GM19372 (cell line): ENCODE measurements around the gene NTMT2.
"Not testable (repeated sequence)": the region's sequence is repeated elsewhere in the genome, so short reads cannot be mapped to it uniquely, and the experiment has no call there.

Experiments
- ATAC-seq: cut with Tn5 transposase; IDR thresholded peaks from one replicate; pipeline ENCODE4 v1.9.1; 2021; ENCODE audit warnings: mild to moderate bottlenecking, low read depth, moderate library complexity; ENCODE audit not compliant: unreplicated experiment

NTMT2 gene

DNA sequence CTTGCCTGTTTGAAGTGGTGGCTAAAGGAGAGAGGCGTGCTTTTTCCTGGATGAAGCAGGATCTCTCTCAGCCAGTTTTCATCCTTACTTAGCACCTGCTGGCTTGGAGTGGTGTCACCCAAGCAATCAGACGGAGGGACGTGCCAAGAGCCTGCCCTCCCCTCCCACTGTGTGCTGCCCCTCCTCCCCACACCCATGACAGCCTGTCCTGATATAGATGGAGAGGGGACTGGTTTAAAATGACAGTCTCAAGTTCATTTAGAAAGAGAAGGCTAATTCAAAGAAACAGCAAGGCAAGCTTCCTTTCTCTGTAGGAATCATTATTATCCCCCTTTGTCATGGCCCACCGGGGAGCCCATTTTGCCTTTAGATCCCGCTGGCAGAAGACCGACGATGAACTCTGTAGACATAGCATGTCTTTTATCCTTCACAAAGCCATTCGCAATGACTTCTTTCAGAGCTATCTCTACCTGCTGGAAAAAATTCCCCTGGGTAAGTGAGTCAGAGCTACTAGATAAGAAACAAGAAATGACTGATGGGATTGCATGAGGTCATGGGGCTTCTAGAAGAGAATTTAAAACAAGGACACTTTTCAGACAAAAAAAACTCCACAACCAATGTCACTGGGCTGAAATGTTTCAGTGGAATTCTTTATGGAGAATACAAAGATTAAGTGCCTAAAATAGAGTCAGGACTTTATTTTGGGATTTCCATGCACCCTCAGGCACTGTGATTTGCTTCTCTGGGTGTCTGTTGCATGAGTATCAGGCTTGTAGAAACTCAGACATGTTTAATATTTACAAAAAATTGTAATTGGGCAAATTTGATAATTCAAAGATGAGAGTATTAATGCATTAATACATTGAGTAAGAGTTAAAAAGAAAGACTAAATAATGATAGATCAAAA is at the start of gene NTMT2:
Gene NTMT2, plus strand, starts transcription at position 190 of the 907 bp plus-strand sequence. Its CDS starts 149 bp downstream, at position 339.
- ATAC-seq: no peak

DNA sequence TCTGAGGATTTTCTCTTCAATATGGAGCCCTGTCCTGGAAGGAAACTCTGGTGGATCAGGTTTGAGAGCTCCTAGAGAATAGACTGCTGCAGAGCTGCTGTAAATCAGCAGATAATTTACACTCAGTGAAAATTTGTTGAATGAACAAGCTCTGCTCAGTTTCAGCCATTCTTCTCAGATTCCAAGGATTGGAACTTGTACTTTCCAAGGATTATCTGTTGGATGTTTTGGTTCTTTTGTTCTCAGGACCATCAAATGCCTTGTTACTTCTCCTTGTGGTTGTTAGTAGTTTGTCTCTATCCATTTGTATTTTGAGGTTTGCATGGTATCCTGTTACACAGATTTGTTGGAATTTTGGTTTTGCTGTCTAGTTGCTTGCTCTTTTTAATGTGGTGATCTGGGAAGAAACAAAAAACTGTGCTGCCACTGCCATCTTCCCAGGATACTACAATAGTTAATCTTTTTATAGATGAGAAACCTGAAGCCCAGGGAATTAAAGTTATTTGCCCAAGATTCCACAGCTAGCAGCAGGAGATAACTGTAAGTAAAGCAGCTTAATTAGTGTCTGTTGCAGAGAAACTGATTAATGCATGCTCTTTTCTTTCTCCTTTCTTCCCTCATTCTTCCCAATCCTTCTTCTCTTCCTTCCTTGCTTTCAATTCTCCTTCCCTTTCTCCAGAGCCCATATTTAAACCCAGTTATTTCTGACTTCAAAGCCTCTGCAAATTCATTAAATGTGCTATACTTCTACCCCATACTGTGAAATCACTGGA is 49.6 kb upstream of the NTMT2 start:
- no peak for ATAC-seq

DNA sequence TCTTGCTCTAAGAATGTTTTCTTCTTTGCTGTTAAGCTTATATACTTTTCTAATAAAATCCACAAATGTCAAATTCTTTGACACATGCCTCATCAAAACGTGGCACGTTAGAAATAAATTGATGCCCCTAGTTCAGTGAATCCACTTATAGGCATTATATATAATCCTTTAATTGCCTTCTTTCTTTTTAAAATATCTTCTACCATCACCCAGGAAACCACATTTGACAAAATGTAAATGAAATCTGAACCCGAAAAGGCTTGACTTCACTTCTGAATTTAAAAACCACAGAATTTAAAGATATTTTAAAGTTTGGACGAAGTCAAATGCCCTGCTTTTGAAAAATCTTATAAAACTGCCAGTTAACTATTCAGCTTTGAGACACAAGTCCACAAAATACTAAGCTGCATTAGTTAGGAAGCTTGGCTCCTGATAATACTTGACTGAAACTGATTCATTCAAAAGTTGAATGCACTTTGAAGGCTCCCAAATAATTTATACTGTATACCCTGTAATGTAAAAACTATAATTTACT is 48.9 kb upstream of the NTMT2 start:
- no peak for ATAC-seq

DNA sequence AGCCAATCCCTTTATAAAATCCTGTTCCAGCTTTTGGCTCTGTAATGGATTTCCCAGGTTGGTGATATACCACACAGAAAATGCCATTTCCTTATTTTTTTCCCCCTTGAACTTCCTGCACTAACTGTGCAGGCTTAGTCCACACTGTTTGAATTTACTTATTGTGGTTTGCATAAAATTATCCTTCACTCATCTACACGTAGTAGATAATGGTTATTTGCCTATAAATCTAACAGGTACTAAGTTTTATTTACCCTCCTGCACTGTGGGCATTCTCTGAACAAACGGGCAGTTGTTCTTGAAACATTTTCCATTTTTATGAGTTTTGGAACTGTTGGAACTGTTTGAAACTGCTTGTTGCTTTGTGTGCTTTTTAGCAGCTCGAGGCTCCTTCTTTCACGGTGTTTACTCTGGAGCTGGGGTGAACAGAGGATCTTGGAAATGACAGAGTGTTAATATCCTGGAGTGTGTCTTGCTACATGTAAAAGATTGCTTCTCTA is 48.3 kb upstream of the NTMT2 start:
- no peak for ATAC-seq

DNA sequence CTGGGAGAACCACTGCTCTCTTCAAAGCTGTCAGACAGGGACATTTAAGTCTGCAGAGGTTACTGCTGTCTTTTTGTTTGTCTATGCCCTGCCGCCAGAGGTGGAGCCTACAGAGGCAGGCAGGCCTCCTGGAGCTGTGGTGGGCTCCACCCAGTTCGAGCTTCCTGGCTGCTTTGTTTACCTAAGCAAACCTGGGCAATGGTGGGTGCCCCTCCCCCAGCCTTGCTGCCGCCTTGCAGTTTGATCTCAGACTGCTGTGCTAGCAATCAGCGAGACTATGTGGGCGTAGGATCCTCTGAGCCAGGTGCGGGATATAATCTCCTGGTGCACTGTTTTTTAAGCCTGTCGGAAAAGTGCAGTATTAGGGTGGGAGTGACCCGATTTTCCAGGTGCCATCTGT is 32.6 kb upstream of the NTMT2 start:
- not testable (repeated sequence) for ATAC-seq

DNA sequence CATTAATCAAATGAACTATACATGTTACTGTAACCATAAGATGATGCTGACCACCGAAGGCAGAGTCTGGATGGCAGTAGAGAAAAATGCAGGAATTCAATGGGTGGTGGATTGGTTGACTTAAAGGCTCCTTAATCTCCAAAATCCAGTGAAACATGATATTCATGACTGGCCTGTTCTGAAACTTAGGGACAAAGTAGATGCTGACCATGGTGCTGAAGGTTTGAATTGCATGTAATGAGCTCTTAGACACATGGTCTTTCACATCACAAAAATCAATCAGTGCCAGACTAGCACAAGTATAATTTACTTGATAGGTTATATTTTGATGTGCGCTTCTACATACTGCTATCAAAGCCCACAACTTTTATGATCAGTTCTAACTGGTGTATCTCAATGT is 30.9 kb upstream of the NTMT2 start:
- no peak for ATAC-seq

DNA sequence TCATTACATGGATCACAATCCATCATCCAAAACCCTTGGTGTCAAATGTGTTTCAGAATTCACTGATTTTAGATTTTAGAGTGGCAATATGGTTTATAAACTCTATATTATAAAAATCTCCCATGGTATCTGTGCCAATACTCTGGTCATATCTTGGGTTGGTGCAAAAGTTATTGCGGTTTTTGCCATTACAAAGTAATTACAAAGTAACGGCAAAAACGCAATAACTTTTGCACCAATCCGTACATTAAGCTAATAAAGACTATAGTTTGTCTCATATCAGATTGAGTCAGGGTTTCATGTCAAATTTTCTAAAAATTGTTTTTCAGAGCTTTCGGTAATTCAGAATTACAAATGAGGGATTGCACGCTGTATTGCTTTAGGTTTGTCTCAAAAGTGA is 23.4 kb upstream of the NTMT2 start:
- ATAC-seq: no peak

DNA sequence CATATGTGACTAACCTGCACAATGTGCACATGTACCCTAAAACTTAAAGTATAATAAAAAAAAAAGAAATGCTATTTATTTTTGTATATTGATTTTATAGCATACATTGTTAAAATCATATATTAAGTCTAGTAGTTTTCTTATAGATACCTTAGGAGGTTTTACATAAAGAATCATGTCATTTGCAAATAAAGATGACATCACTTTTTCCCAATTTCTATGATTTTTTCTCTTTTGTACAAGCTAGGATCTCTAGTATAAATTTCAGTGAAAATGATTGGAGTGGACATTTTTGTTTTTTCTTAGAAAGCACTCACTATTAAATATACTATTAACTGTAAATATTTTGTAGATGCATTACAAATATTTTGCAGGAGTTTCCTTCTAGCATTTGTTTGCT is 20.5 kb upstream of the NTMT2 start:
- no peak for ATAC-seq

DNA sequence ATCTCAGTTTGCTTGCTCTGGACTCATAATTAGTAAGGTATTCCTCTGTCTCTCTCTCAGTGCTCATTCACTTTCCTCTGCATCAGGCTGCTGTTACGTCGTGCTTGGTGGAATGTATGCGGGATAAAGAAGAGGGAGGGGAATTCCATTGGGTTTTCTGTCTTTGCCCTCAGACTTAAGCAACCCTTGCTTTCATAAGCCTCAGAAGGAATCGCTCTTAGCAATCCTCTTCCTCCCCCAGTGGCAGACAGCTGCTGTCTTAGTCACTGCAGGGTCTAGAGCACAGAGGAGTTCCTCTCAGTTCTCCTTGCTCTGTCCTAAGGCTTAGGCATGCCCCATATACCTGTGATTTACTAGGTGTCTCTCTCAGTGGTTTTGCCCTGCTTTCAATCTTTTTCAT is 19.1 kb upstream of the NTMT2 start:
- peak; percentile 96 for ATAC-seq

DNA sequence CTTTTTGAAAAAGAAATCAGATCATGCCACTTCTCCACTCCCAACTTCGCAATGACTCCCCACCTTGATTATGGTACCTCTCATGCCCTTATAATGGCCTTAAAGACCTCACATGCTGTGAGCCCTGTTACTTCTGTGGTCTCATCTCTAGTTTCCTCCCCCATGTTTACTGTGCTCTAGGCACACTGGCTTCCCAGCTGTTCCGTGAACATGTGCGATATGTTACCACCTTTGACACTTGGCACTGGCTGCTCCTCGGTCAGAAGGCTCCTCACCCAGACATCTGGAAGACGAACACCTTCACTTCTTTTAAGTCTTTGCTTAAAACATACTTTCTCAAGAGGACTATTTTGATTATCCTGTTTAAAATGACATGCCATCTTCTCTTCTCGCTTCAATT is 14.3 kb upstream of the NTMT2 start:
- ATAC-seq: no peak

DNA sequence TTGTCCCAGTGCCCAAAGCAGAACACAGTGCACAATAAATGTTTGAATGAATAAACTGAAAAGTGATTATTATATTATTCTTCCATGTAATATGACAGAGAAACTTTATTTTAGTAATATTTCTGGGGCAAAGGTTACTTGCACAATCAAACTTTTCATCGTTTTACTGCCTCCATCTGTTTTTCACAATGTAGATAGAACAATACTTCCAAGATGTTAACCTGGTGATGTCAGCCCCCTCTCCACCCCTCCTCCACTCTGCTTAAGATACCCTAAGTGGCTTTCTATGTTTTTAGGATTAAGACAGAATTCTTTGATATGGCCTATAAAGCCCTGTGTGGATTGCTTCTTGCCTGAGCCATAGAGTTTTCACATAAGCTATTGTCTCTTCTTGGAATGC is 13.8 kb upstream of the NTMT2 start:
- ATAC-seq: no peak

DNA sequence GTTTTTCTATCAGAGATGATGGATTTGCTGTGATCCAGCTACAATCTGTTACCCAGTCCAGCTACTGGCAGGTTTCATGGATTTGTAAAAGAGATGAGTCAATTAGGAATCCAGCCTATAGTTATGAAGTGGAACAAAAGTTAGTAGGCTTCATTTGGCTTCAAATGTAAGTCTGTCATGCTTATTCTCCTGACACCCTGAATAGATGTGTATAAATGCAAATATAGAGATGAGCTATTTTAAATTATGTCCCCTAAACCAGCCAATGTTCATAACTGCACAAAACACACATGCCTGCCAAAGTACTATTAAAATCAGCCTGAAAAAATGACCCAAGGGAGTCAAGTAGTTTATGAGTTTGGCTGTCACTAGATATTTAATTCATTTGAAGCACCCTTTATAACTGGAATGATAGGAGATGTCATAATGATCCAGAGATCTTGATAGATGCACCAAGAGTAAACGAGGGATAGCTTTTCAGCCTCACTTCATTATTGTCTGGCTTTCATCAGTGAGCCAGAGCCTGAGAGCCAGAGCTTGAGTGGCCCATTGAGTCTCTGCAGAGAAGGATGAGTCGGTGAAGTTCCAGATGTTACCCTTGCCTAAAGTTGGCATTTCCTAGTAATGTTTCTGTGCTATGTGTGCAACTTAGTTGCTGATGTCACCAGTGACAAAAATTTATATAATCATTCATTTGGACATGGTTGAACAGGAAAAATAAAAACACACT is 11.8 kb upstream of the NTMT2 start:
- ATAC-seq: no peak

DNA sequence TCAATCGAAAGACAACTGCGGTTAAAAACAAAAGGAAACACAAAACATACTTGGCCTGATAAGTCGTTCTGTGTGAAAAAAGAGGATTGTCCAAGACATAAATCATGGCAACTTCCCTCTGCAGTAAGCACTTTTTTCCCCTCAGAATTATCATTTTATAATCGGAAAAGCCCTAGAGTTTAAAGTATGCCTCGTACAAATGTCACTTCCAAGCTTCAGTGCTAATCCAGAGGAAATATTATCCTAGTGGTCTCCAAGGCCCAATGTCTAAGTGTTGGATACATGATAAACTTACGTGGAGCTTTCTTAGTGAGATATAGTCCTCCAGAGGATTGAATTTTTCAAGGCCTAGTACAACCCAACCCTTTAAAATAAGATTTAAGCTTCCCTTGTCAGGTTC is 11.2 kb upstream of the NTMT2 start:
- ATAC-seq: no peak

DNA sequence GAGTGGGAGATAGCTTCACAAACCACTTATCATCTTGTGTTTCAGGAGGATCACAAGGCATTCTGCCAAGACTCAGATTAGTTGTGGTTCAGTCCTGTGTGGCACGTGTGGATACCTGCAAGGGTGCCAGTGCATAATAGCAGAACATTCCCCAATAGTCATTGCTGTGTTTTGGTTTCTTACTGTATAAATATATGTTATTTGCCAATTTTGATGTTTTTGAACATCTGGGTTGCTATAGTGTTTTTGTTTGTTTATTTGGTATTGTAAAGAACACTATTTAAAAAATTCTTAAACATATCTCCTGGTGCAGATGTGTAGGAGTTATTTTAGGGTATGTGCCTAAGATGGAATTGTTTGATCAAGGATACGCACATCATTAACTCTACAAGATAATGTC is 5.4 kb upstream of the NTMT2 start:
- no peak for ATAC-seq

DNA sequence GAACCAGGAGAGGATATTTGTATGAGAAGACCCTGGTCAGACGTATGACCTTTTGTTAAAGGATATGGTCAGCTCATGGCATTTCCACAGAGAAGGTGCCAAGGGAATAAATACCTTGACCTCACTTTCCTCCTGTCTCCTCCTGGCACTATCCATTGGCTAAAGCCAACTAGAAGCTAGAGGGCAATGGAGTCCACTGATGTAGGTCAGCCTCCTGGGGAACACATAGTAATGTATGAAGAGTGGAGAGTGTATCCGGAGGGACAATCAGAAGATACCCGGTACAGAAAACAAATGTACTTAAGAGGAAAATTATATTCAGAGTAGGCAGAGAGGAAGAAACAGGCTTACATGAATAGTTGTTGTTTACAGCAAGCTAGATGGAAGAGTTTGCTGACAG is 698 bp upstream of the NTMT2 start:
- ATAC-seq: no peak

DNA sequence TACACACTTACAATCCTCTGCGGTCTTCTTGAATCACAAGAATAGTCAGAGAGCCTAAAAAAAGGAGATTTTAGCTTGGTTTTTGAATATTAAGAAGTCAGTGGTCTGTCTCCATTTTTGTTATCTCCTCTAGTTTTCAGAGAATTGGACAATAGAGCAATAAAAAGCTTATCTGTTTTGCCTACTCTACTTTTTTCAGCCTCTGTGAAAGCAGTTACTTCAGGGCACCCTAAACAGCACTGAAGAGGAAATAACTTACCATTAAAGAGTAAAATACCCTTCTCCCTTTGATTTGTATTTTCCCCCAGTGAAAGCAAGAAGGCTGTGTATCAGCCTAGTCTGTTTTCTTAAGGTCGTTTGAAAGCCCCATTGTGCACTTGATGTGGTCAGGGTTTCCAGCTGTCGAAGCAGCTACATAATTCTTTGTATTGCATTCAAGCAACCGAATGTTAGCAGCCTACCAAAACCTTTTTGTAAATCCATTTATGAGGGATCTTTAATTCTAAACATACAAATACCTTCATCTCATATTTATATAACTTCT is 1.0 kb downstream of the NTMT2 start:
- ATAC-seq: no peak

DNA sequence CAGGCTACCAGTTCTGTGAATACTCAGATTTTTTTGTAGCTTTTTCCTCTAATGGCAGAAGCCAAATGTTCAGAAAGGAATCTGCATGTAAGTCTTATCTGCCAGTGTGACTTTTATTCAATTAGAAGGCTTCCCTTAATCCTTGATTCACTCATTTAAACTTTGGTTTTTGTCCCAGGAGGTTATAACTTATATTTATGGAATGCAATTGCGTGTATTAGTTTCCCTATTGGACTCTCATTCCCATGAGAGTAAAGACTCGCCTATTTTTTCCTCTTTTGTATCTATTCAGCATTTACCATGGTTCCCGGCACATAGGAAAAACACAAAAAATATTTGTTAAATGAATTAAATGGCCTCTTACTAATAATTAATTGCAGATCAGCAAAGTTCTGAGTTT is 3.5 kb downstream of the NTMT2 start:
- no peak for ATAC-seq

DNA sequence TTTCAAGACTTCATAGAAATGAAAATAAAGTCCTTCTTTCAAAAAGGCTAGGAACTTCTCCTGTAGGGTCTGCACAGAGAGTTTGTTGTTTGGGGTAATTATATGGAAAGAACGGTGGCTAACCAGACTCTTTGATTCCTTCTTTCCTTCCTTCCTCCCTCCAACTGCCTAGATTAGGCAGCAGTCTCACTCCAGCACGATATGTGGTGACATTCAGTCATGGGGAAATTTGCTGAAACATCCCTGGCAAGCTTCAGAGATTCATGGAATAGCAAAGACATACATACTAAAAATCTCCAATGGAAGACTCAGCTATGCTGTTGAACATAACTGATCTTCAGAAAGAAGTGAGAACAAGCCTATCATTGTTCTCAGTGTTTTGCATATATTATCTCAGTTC is 4.3 kb downstream of the NTMT2 start:
- ATAC-seq: no peak

DNA sequence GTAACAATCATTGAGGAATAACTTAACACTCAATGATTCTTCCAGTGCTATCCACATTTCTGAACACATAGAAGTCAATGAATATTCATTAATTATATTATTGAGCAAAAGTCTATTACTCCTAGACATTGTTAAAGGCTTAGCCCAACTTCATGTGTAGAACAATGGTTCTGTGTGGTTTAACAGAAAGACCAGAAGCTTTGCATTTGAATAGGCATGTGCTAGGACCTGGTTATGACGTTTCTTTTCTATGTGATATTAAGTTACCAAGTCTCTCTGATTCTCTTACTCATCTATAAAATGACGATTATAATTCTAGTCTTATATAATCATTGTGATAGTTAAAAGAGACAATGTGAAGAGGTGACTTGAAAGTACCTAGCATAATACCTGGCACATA is 5.2 kb downstream of the NTMT2 start:
- no peak for ATAC-seq

DNA sequence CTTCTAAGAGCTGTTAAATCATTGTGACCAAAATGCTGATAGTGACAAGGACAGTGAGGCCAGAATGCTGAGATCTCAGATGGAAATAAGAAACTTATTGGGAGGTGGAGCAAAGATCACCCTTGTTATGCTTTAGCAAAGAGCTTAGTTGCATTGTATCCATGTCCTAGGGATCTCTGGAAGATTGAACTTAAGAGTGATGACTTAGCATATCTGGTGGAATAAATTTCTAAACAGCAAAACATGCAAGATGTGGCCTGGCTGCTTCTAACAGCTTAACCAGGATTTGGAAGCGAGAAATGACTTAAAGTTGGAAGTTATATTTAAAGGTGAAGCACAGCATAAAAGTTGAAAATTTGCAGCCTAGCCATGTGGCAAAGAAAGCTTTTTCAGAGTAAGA is 7.7 kb downstream of the NTMT2 start:
- no peak for ATAC-seq
